Inflammatory macrophage treated with lipopolysaccharide for 1 hour (primary cell): ENCODE measurements around the gene WAPL.

ENCODE experiments used
- DNase-seq, 2 donors: peaks; one replicate each; pipeline ENCODE4 v3.0.0-alpha.2; 2020 to 2022

WAPL gene

DNA sequence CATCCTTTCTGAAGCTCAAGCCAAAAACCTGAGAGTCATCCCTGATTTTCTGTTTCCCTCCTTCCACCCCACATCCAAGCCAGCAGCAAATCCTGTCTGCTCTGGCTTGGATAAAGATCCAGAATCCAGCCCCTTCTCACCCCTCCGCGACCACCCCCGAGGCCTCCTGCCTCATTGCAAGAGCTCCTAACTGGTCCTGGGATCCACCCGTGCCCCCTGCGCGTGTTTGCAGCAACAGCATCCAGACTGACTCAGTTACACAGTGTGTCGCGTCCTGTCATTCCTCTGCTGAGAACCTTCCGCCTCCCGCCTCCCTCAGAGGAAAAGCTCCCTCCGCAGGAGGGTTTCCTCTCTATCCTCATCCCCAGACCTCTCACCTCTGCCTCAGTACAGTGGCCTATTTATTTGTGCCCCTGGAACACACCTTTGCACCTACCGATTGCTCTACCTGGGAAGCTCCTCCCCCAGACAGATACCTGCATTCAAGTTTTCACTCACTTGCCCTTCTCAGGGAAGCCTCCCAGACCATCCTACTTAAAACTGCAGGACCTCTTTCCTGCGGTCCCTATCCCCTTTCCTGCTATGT is 133.4 kb downstream of the WAPL start:
- DNase-seq: no peak

DNA sequence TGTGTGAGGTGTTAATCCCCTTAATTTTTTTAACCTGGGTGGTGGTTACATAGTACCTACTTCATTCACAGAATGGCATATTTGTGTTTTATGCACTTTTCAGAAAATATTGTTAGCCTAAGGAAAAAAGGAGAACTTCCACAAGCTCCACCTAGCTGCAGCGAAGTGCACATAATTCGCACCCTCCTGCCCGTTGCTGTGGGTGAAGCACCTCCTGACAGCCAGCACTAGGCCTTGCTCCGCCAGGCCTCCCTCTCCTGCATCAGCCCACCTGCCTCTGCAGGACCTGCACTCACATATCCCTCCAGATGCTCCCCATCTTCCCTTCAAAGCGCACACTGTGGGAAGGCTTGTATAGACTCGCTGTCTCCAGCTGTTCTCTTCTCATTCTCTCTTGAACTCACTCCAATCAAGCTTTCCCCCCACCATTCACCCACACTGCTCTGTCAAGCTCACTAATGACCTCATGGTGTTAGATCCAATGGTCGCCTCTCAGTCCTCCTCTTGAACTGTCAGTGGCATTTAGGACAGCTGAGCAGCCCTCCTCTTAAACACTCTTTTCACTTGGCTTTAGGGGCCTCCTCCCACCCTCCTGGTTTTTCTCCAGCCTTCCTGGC is 134.3 kb downstream of the WAPL start:
- DNase-seq: no peak

DNA sequence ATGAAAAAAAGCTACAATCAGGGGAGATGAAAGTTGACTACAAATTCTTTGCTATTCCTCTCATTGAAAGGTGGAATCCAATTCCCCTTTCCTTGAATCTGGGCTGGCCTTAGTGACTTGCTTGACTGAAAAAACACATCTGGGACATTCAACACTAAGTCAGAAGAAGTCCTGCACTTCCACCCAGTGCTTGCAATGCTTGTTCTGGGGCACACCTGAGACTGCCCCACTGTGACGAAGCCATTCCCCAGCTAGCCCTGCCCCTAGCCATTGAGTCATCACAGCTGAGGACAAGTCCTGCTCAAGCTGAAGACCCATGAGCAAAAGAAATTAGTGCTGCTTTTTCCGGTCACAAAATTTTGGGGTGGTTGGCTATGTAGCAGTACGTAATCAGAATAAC is 135.8 kb downstream of the WAPL start:
- DNase-seq: no peak
